Right kidney (tissue), 1 donor: ENCODE data around the gene CHSY1.
"Not testable (repeated sequence)": the region's sequence is repeated elsewhere in the genome, so short reads cannot be mapped to it uniquely, and the experiment has no call there.

Experiments
- DNase-seq: peaks from one replicate; pipeline ENCODE4 v3.0.0-alpha.2; 2016

The CHSY1 gene

GRCh38 chr15:101246391-101246790 is 5.5 kb downstream of the CHSY1 start:
- DNase-seq: no peak

DNA sequence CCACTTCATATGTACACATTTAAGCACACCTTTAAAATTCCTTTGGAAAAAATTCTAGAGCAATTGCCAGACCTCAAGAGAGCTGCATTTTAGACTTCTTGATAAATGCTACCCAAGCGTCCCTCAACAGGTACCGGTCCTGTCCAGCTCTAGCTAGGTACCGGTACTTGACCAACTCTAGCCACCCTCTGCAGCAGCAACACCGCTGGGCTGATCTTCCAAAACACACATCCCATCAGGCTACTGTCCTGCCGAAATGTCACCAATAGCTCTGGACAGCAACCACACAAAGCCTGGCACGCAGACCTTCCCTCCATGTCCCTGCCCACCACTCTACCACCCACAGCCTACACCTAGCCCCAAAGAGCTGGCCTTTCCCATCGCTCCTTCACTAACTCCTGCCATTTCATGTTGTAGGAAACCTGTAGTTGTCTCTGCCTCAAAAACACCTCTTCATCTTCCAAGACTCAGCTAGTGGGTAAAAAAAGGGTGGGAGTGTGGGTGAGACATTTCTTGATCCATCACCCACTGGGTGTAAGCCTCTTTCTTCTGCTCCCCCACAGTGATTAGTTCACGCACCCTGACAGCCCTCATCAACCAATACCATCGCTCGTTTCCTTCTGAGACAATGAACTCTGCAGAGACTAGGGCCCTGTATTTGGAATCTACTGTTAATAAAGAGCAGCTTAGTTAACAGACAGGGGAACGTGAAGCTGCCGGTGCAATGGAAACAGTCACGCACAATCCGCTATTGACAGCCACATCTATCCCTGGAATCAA is 6.8 kb downstream of the CHSY1 start:
- no peak for DNase-seq

- DNase-seq: no peak
Measured at GRCh38 chr15:101244036-101244781, 7.6 kb downstream of the CHSY1 start.

- DNase-seq: no peak
Measured at GRCh38 chr15:101243420-101243819, 8.4 kb downstream of the CHSY1 start.

- no peak for DNase-seq
Measured at GRCh38 chr15:101242999-101243336, 8.9 kb downstream of the CHSY1 start.

DNA sequence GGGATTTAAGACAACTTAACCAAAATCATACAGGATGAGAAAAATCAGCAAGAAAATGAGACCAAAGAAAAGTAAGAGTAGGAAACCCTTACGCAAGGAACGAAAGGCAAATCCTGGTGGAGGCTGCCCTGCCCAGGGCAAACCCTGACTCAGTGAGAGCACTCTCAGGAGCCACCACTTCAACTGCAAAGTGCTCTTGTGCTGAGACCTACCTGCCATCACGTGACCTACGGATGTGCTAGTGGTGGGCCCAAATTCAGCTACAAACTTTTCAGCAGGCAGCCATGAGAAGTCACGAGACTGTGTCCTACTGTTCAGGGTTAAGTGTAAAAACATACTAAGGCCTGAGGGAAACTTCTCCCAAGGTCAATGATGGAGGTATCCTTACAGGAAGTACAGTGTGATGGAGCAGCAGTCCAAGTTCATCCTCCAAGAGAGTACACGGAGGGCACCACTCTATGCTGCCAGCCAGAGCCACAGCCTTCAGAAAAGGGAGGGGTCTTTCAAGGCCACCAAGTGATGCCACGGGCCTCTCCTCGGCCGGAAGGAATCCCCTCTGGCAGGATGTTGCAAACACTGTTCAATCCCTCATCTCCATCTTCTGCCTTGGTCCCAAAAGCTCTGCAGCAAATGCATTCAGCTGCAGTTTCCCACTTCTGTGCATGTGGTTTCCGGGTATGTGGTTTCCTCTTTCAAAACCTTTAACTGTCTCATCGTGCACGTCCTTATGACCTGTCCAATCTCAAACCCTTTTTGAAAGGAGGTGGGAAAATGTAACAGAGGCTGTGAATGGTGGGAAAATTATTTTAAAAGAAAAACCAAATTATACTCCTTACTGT is 9.5 kb downstream of the CHSY1 start:
- no peak for DNase-seq

DNA sequence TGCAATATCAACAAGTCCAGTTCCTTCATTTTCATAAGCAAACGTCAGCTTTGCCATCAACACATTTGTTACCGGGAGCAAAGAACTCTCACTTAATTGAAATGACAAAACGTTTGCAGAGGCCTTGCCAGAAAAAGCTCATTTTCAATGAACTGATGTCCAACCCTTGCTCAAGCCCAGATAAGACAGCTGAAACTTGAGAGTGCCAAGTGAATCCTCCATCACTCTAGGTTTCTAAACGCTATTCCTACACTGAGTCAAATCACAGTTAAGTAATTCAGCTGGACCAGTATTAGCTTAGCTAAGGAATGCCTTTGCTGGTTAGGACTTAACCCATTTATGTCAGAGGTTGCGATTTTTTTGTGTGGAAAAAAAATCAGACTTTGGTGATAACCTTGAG is 11.5 kb downstream of the CHSY1 start:
- no peak for DNase-seq

DNA sequence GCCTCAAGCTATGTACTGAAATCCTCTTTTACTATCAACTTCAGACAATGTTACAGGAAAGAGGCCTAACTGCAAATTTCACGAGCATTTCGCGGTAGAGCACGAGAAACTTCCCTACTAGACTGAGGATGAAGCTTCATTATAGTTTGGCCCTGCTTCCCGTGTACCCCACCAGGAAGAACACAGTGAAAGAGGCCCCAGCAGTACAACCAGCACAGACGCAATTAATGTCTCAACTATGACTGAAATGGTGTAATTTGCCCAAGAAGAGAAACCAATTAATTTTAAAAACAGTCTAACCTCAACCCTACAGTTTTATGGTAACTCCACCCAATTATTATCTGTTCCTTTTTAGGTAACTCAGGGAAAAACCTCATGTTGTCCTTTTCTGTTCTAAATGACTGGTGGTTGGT is 12.1 kb downstream of the CHSY1 start:
- DNase-seq: no peak

GRCh38 chr15:101237251-101237650 is 14.6 kb downstream of the CHSY1 start:
- DNase-seq: no peak

GRCh38 chr15:101233651-101234280 is 18.1 kb downstream of the CHSY1 start:
- DNase-seq: no peak

DNA sequence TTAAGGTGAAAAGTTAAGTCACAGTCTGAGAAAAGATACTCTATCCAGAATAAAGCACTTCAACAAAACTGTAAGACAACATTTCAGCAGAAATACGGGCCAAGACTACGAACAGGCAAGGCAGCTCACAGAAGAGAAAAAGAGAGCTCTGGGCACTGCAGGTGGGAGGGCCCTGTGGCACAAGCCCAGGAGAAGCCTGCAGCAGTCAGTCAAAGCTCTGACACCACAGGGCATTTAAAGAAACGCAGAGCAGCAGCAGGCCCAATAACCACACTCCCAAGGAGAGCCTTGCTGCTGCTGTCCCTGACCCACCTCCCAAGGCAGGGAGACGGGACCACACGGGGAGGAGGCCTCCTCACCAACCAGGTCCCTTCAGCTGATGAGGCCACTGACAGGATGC is 19.2 kb downstream of the CHSY1 start:
- DNase-seq: no peak

- DNase-seq: no peak
Measured at GRCh38 chr15:101228313-101228712, 23.5 kb downstream of the CHSY1 start.

GRCh38 chr15:101225658-101226057 is 26.2 kb downstream of the CHSY1 start:
- DNase-seq: no peak

GRCh38 chr15:101221902-101222301 is 29.9 kb downstream of the CHSY1 start:
- no peak for DNase-seq

GRCh38 chr15:101220060-101220459 is 31.8 kb downstream of the CHSY1 start:
- DNase-seq: no peak

- DNase-seq: no peak
Measured at GRCh38 chr15:101219441-101219840, 32.4 kb downstream of the CHSY1 start.

- no peak for DNase-seq
Measured at GRCh38 chr15:101217446-101217845, 34.4 kb downstream of the CHSY1 start.

DNA sequence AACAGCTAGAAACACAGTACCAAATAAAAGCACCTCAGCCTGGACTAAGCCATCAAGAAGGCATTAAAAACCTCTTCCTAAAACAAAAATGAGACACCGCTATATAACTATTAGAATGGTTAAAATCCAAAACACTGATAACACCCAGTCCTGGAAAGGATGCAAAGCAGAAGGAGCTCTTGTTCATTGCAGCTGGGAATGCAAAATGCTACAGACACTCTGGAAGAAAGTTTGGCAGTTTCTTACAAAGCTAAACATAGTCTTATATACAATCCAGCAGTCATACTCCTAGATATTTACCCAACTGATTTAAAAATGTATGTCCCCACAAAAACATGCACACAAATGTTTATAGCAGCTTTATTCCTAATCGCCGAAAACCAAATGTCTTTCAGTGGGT is 35.7 kb downstream of the CHSY1 start:
- no peak for DNase-seq

DNA sequence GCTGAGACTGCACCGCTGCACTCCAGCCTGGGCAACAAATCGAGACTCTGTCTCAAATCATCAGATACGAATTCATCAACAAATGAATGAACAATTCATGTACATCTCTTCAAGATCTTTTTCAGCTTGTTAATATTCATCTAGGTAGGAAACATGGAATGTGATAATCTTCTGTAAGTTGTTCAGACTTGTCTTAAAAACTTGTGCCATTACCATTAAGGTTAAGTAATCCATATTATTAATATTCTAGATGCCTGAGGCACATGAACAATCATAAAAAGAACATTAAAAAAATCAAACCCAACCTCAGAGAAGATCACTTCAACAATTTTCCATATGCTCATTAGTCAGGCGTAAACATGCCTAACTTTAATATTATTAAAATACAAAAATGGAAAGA is 36.2 kb downstream of the CHSY1 start:
- DNase-seq: no peak

GRCh38 chr15:101214435-101215097 is 37.3 kb downstream of the CHSY1 start:
- DNase-seq: not testable (repeated sequence)

DNA sequence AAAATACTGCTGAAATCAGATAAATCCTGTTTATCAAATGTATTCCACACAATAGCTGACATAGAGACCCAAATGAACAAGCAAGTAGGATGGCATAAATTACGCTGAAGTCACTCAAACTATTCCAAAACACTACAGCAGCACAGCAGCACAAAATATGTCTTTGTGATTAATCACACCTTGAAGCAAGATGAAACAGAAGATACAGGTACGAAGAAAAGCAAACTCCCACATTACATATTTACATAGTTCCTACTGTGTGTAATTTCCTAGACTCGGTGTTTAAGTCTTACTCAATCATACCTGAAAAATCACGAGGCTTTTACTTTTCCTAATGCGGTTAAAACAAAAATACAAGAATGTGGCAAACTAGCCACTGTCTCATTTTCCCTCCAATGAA is 38.3 kb downstream of the CHSY1 start:
- no peak for DNase-seq

GRCh38 chr15:101213147-101213546 is 38.7 kb downstream of the CHSY1 start:
- DNase-seq: no peak
